HEK293 (cell line): ENCODE measurements around the gene RRP12.

Experiments
- ATF2 ChIP-seq: fragments of 450-650 bp; formaldehyde crosslinking; IDR thresholded peaks from 2 replicates; pipeline ENCODE4 v1.5.1; 2016; ENCODE audit warnings: missing biosample characterization, missing genetic modification characterization, low read depth
- BCL11A ChIP-seq: fragments of 450-650 bp; formaldehyde crosslinking; IDR thresholded peaks from 2 replicates; pipeline ENCODE4 v1.5.1; 2016; ENCODE audit warnings: low read depth, missing biosample characterization, missing genetic modification characterization
- KLF17 ChIP-seq: fragments of 450-650 bp; formaldehyde crosslinking; IDR thresholded peaks from 2 replicates; pipeline ENCODE4 v1.5.1; 2016; ENCODE audit warnings: missing biosample characterization, missing genetic modification characterization
- SCRT2 ChIP-seq: fragments of 450-650 bp; formaldehyde crosslinking; IDR thresholded peaks from 2 replicates; pipeline ENCODE4 v1.5.1; 2016; ENCODE audit warnings: missing biosample characterization, missing genetic modification characterization
- SP2 ChIP-seq: fragments of 450-650 bp; formaldehyde crosslinking; IDR thresholded peaks from 2 replicates; pipeline ENCODE4 v1.5.1; 2016; ENCODE audit warnings: missing biosample characterization, missing genetic modification characterization
- SP7 ChIP-seq: fragments of 450-650 bp; formaldehyde crosslinking; IDR thresholded peaks from 2 replicates; pipeline ENCODE4 v1.5.1; 2016; ENCODE audit warnings: missing biosample characterization, missing genetic modification characterization
- ZBTB10 ChIP-seq: fragments of 450-650 bp; formaldehyde crosslinking; IDR thresholded peaks from 2 replicates; pipeline ENCODE4 v1.5.1; 2016; ENCODE audit warnings: missing biosample characterization, missing genetic modification characterization
- ZFHX2 ChIP-seq: fragments of 450-650 bp; formaldehyde crosslinking; conservative IDR thresholded peaks from 2 replicates; pipeline ENCODE4 v1.5.1; 2016; ENCODE audit warnings: missing biosample characterization, missing genetic modification characterization
- ZFP37 ChIP-seq: fragments of 450-650 bp; formaldehyde crosslinking; IDR thresholded peaks from 2 replicates; pipeline ENCODE4 v1.5.1; 2016; ENCODE audit warnings: missing biosample characterization, missing genetic modification characterization
- ZFP41 ChIP-seq: fragments of 450-650 bp; formaldehyde crosslinking; IDR thresholded peaks from 2 replicates; pipeline ENCODE4 v1.5.1; 2016; ENCODE audit warnings: missing biosample characterization, missing genetic modification characterization, borderline replicate concordance
- ZNF335 ChIP-seq: fragments of 450-650 bp; formaldehyde crosslinking; conservative IDR thresholded peaks from 2 replicates; pipeline ENCODE4 v1.5.1; 2016; ENCODE audit warnings: missing biosample characterization, missing genetic modification characterization
- ZNF366 ChIP-seq: fragments of 450-650 bp; formaldehyde crosslinking; conservative IDR thresholded peaks from 2 replicates; pipeline ENCODE4 v1.5.1; 2016; ENCODE audit warnings: missing biosample characterization, missing genetic modification characterization
- ZNF404 ChIP-seq: fragments of 450-650 bp; formaldehyde crosslinking; IDR thresholded peaks from 2 replicates; pipeline ENCODE4 v1.5.1; 2017; ENCODE audit warnings: missing biosample characterization, missing genetic modification characterization
- ZNF510 ChIP-seq: fragments of 450-650 bp; formaldehyde crosslinking; IDR thresholded peaks from 2 replicates; pipeline ENCODE4 v1.5.1; 2018; ENCODE audit warnings: mild to moderate bottlenecking, missing genetic modification characterization, missing biosample characterization; ENCODE audit not compliant: insufficient replicate concordance
- ZNF561 ChIP-seq: fragments of 450-650 bp; IDR thresholded peaks from 2 replicates; pipeline ENCODE4 v1.5.1; 2018; ENCODE audit warnings: missing biosample characterization, missing genetic modification characterization, borderline replicate concordance
- ZNF658 ChIP-seq: fragments of 450-650 bp; formaldehyde crosslinking; IDR thresholded peaks from 2 replicates; pipeline ENCODE4; 2016; ENCODE audit warnings: missing biosample characterization, missing genetic modification characterization
- ZNF660 ChIP-seq: fragments of 450-650 bp; IDR thresholded peaks from 2 replicates; pipeline ENCODE4 v1.5.1; 2018; ENCODE audit warnings: missing biosample characterization, mild to moderate bottlenecking, missing genetic modification characterization
- ZNF792 ChIP-seq: fragments of 450-650 bp; formaldehyde crosslinking; IDR thresholded peaks from 2 replicates; pipeline ENCODE4 v1.5.1; 2016; ENCODE audit warnings: missing biosample characterization, missing genetic modification characterization
- ZNF843 ChIP-seq: fragments of 450-650 bp; formaldehyde crosslinking; IDR thresholded peaks from 2 replicates; pipeline ENCODE4 v1.5.1; 2016; ENCODE audit warnings: missing biosample characterization, missing genetic modification characterization
- TF ChIP-seq, protein P1 (sequence below): fragments of 450-650 bp; formaldehyde crosslinking; conservative IDR thresholded peaks from 2 replicates; pipeline ENCODE4 v1.5.1; 2016; ENCODE audit warnings: low read depth, missing biosample characterization, missing genetic modification characterization
- TF ChIP-seq, protein P2 (sequence below): fragments of 450-650 bp; formaldehyde crosslinking; IDR thresholded peaks from 2 replicates; pipeline ENCODE4 v1.5.1; 2016; ENCODE audit warnings: missing biosample characterization, missing genetic modification characterization
- TF ChIP-seq, protein P3 (sequence below): fragments of 450-650 bp; formaldehyde crosslinking; IDR thresholded peaks from 2 replicates; pipeline ENCODE4 v1.5.1; 2017; ENCODE audit warnings: missing biosample characterization, mild to moderate bottlenecking, missing genetic modification characterization, moderate library complexity
- TF ChIP-seq, protein P4 (sequence below): fragments of 450-650 bp; formaldehyde crosslinking; IDR thresholded peaks from 2 replicates; pipeline ENCODE4 v1.5.1; 2016; ENCODE audit warnings: missing biosample characterization, missing genetic modification characterization

Gene RRP12

DNA sequence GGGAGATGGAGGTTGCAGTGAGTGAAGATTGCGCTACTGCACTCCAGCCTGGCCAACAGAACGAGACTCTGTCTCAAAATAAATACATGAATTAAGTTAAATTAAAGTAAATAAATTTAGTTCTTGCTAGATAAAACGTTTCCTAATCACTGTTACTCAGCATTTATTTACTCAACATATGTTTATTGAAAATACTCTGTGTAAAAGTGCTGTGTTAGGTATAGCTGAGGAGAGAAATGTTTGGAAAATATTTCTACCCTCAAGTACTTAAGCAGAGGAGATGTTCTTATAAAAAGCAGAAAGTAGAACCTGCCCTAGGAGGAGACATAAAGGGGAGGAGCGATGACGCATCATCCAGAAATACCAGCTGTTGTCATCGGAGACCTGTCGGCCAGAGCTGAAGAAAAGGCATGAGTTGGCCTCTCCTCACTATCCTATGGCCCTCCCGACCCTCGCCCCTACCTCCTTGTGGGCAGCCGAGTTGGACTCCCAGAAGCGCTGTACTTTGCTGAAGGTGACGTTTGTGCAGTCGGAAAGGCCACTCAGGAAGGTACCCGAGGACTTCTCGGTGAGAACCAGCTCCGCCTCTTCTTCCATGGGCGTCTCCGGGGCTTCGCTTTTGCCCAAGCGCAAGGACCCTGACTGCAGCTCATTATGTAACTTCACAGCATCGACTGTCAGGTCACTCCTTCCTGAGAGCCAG lies 1.1 kb downstream of the RRP12 start (continued):
- TF ChIP-seq, protein P1, sequence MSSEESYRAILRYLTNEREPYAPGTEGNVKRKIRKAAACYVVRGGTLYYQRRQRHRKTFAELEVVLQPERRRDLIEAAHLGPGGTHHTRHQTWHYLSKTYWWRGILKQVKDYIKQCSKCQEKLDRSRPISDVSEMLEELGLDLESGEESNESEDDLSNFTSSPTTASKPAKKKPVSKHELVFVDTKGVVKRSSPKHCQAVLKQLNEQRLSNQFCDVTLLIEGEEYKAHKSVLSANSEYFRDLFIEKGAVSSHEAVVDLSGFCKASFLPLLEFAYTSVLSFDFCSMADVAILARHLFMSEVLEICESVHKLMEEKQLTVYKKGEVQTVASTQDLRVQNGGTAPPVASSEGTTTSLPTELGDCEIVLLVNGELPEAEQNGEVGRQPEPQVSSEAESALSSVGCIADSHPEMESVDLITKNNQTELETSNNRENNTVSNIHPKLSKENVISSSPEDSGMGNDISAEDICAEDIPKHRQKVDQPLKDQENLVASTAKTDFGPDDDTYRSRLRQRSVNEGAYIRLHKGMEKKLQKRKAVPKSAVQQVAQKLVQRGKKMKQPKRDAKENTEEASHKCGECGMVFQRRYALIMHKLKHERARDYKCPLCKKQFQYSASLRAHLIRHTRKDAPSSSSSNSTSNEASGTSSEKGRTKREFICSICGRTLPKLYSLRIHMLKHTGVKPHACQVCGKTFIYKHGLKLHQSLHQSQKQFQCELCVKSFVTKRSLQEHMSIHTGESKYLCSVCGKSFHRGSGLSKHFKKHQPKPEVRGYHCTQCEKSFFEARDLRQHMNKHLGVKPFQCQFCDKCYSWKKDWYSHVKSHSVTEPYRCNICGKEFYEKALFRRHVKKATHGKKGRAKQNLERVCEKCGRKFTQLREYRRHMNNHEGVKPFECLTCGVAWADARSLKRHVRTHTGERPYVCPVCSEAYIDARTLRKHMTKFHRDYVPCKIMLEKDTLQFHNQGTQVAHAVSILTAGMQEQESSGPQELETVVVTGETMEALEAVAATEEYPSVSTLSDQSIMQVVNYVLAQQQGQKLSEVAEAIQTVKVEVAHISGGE (tag by site-specific recombination): peak; percentile 83
- TF ChIP-seq ZNF792: no peak
- TF ChIP-seq ZNF561: 0 out of 2 replicates have a peak, but pooled peaks have one; percentile 26
- TF ChIP-seq ZNF658: no peak
- no peak for TF ChIP-seq ZNF510 (tag by site-specific recombination)
- TF ChIP-seq SP7 (tag by site-specific recombination): peak; percentile 57; the same call in 1 of the 2 replicates
- TF ChIP-seq KLF17 (tag by site-specific recombination): 0 out of 2 replicates have a peak, but pooled peaks have one; percentile 41
- TF ChIP-seq ZFP41: no peak
- peak; percentile 61 for TF ChIP-seq SP2 (tag by site-specific recombination)
- no peak for TF ChIP-seq ZBTB10 (tag by site-specific recombination)
- TF ChIP-seq ZNF404 (tag by site-specific recombination): no peak
- TF ChIP-seq, protein P2, sequence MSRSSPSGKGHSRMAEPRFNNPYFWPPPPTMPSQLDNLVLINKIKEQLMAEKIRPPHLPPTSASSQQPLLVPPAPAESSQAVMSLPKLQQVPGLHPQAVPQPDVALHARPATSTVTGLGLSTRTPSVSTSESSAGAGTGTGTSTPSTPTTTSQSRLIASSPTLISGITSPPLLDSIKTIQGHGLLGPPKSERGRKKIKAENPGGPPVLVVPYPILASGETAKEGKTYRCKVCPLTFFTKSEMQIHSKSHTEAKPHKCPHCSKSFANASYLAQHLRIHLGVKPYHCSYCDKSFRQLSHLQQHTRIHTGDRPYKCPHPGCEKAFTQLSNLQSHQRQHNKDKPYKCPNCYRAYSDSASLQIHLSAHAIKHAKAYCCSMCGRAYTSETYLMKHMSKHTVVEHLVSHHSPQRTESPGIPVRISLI: 0 out of 2 replicates have a peak, but pooled peaks have one; percentile 12
- TF ChIP-seq ZFHX2 (tag by site-specific recombination): no peak
- TF ChIP-seq, protein P3, sequence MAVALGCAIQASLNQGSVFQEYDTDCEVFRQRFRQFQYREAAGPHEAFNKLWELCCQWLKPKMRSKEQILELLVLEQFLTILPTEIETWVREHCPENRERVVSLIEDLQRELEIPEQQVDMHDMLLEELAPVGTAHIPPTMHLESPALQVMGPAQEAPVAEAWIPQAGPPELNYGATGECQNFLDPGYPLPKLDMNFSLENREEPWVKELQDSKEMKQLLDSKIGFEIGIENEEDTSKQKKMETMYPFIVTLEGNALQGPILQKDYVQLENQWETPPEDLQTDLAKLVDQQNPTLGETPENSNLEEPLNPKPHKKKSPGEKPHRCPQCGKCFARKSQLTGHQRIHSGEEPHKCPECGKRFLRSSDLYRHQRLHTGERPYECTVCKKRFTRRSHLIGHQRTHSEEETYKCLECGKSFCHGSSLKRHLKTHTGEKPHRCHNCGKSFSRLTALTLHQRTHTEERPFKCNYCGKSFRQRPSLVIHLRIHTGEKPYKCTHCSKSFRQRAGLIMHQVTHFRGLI: peak; percentile 39; the same call in 1 of the 2 replicates
- no peak for TF ChIP-seq ZNF843 (tag by site-specific recombination)
- no peak for TF ChIP-seq BCL11A (tag by site-specific recombination)
- TF ChIP-seq ZNF335: peak; percentile 96
- TF ChIP-seq ZNF366 (tag by site-specific recombination): peak; percentile 88
- TF ChIP-seq, protein P4, sequence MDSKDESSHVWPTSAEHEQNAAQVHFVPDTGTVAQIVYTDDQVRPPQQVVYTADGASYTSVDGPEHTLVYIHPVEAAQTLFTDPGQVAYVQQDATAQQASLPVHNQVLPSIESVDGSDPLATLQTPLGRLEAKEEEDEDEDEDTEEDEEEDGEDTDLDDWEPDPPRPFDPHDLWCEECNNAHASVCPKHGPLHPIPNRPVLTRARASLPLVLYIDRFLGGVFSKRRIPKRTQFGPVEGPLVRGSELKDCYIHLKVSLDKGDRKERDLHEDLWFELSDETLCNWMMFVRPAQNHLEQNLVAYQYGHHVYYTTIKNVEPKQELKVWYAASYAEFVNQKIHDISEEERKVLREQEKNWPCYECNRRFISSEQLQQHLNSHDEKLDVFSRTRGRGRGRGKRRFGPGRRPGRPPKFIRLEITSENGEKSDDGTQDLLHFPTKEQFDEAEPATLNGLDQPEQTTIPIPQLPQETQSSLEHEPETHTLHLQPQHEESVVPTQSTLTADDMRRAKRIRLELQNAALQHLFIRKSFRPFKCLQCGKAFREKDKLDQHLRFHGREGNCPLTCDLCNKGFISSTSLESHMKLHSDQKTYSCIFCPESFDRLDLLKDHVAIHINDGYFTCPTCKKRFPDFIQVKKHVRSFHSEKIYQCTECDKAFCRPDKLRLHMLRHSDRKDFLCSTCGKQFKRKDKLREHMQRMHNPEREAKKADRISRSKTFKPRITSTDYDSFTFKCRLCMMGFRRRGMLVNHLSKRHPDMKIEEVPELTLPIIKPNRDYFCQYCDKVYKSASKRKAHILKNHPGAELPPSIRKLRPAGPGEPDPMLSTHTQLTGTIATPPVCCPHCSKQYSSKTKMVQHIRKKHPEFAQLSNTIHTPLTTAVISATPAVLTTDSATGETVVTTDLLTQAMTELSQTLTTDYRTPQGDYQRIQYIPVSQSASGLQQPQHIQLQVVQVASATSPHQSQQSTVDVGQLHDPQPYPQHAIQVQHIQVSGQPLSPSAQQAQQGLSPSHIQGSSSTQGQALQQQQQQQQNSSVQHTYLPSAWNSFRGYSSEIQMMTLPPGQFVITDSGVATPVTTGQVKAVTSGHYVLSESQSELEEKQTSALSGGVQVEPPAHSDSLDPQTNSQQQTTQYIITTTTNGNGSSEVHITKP (tag by site-specific recombination): peak; percentile 27
- peak; percentile 83 for TF ChIP-seq SCRT2 (tag by site-specific recombination)
- peak; percentile 74 for TF ChIP-seq ATF2 (tag by site-specific recombination)
- peak; percentile 12; the same call in 1 of the 2 replicates for TF ChIP-seq ZNF660 (tag by site-specific recombination)
- TF ChIP-seq ZFP37 (tag by site-specific recombination): peak; percentile 53; the same call in 1 of the 2 replicates
